Calu3 (cell line): ENCODE results near the gene KIF4A. TPM values are rescaled to one million over a fixed set of nuclear protein-coding genes. Genes with fewer than 3 reads are reported as not detected.
"Not testable (repeated sequence)": the region's sequence is repeated elsewhere in the genome, so short reads cannot be mapped to it uniquely, and the experiment has no call there.

Source experiments
- BruUV-seq: library from RNA; stranded (reverse); fragments of 400-500 nt; replicated peaks from 2 replicates; lab custom pipeline; 2021; lab: Mats Ljungman, UMichigan
- CTCF ChIA-PET: fragments of 300-600 bp; sonication (Branson Sonifier 250); formaldehyde crosslinking; loops from one replicate; lab custom pipeline; 2022; ENCODE audit warnings: antibody characterized with exemption; lab: Charles Lee
- DNase-seq: peaks from one replicate; pipeline ENCODE4 v3.0.0; 2022
- H3K27ac Mint-ChIP-seq: one replicate; pipeline ENCODE4 v1.8.0; 2022; ENCODE audit warnings: mixed read lengths; ENCODE audit not compliant: unreplicated experiment
- H3K27me3 Mint-ChIP-seq: one replicate; pipeline ENCODE4 v1.8.0; 2022; ENCODE audit warnings: mixed read lengths; ENCODE audit not compliant: unreplicated experiment
- H3K36me3 Mint-ChIP-seq: one replicate; pipeline ENCODE4 v1.8.0; 2022; ENCODE audit warnings: mild to moderate bottlenecking, moderate library complexity, mixed read lengths; ENCODE audit not compliant: insufficient read depth, unreplicated experiment
- H3K4me1 Mint-ChIP-seq: one replicate; pipeline ENCODE4 v1.8.0; 2022; ENCODE audit warnings: mild to moderate bottlenecking, low read depth, mixed read lengths; ENCODE audit not compliant: unreplicated experiment
- H3K4me3 Mint-ChIP-seq: one replicate; pipeline ENCODE4 v1.8.0; 2022; ENCODE audit warnings: mild to moderate bottlenecking, low read depth, moderate library complexity, mixed read lengths; ENCODE audit not compliant: unreplicated experiment
- H3K9me3 Mint-ChIP-seq: one replicate; pipeline ENCODE4 v1.8.0; 2022; ENCODE audit warnings: low read depth, mixed read lengths; ENCODE audit not compliant: unreplicated experiment
- CTCF ChIP-seq: fragments of 200-600 bp; IDR thresholded peaks from one replicate; pipeline ENCODE4 v1.8.0; 2022; ENCODE audit warnings: antibody characterized with exemption; ENCODE audit not compliant: unreplicated experiment
- intact Hi-C: fragments of 100-400 bp; cut with micrococcal nuclease; formaldehyde crosslinking; loops from one replicate; pipeline ENCODE4 v1.10.0; 2022; ENCODE audit not compliant: unreplicated experiment
- total RNA-seq: library from RNA; stranded (reverse); gene quantifications from 2 replicates; pipeline ENCODE4 v1.2.3, GENCODE V29; 2022

The KIF4A gene
- total RNA-seq, 1 experiment from 2014 or later: 30.9 TPM

GRCh38 chrX:70336767-70337166 lies 46.9 kb downstream of the KIF4A start:
- no peaks in the 10 kb centered on the region for H3K9me3 Mint-ChIP-seq
- no TSS peak for BruUV-seq
- H3K36me3 Mint-ChIP-seq: no peaks in the 10 kb centered on the region
- H3K4me3 Mint-ChIP-seq: no peak overlapping the region
- H3K4me1 Mint-ChIP-seq: no peaks in the 10 kb centered on the region
- H3K27ac Mint-ChIP-seq: no peak overlapping the region
- TF ChIP-seq CTCF: no peak
- DNase-seq: no peak
- CTCF ChIA-PET: no interaction called here
- H3K27me3 Mint-ChIP-seq: no peaks in the 10 kb centered on the region
- intact Hi-C loops: no loop called here

- Mint-ChIP-seq H3K27ac (no peak overlapping the region), H3K4me1 (no peaks in the 10 kb centered on the region), H3K36me3 (peaks cover 4% of the 10 kb centered on the region), H3K4me3 (no peak overlapping the region), H3K9me3 (no peaks in the 10 kb centered on the region), H3K27me3 (no peaks in the 10 kb centered on the region)
- TF ChIP-seq CTCF: no peak
- no TSS peak for BruUV-seq
- no peak for DNase-seq
- CTCF ChIA-PET: no interaction called here
- intact Hi-C loops: no loop called here
Observed at GRCh38 chrX:70338290-70338689, 48.4 kb downstream of the KIF4A start.

GRCh38 chrX:70343435-70343834 lies 53.5 kb downstream of the KIF4A start:
- intact Hi-C loops: no loop called here
- H3K4me3 Mint-ChIP-seq: no peak overlapping the region
- no peaks in the 10 kb centered on the region for H3K27me3 Mint-ChIP-seq
- BruUV-seq: no TSS peak
- DNase-seq: no peak
- no peaks in the 10 kb centered on the region for H3K4me1 Mint-ChIP-seq
- H3K27ac Mint-ChIP-seq: no peak overlapping the region
- CTCF ChIA-PET: no interaction called here
- H3K9me3 Mint-ChIP-seq: no peaks in the 10 kb centered on the region
- TF ChIP-seq CTCF: no peak
- H3K36me3 Mint-ChIP-seq: peaks cover 10% of the 10 kb centered on the region

GRCh38 chrX:70346418-70347070 lies 56.6 kb downstream of the KIF4A start:
- BruUV-seq: no TSS peak
- H3K4me1 Mint-ChIP-seq: no peaks in the 10 kb centered on the region
- no peaks in the 10 kb centered on the region for H3K9me3 Mint-ChIP-seq
- no peak overlapping the region for H3K27ac Mint-ChIP-seq
- no peak overlapping the region for H3K4me3 Mint-ChIP-seq
- H3K27me3 Mint-ChIP-seq: no peaks in the 10 kb centered on the region
- H3K36me3 Mint-ChIP-seq: peaks cover 15% of the 10 kb centered on the region
- no peak for TF ChIP-seq CTCF
- DNase-seq: no peak
- CTCF ChIA-PET: no interaction called here
- intact Hi-C loops: no loop called here

- intact Hi-C loops, CTCF ChIA-PET, DNase-seq, H3K4me3 Mint-ChIP-seq, H3K27me3 Mint-ChIP-seq, BruUV-seq, H3K9me3 Mint-ChIP-seq, H3K27ac Mint-ChIP-seq, H3K36me3 Mint-ChIP-seq, H3K4me1 Mint-ChIP-seq: not testable (repeated sequence)
Observed at GRCh38 chrX:70348825-70349224, 58.9 kb downstream of the KIF4A start.

GRCh38 chrX:70349367-70350125 lies 59.6 kb downstream of the KIF4A start:
- H3K4me1 Mint-ChIP-seq, H3K27me3 Mint-ChIP-seq, BruUV-seq, intact Hi-C loops, H3K27ac Mint-ChIP-seq, H3K9me3 Mint-ChIP-seq, DNase-seq, H3K4me3 Mint-ChIP-seq, CTCF ChIA-PET: not testable (repeated sequence)
- H3K36me3 Mint-ChIP-seq: peaks cover 11% of the 10 kb centered on the region
